Right lobe of liver (tissue), 6 donors: ENCODE results near the gene DOCK3. TPM values are rescaled to one million over a fixed set of nuclear protein-coding genes. Genes with fewer than 3 reads are reported as not detected.
"Not testable (repeated sequence)": the region's sequence is repeated elsewhere in the genome, so short reads cannot be mapped to it uniquely, and the experiment has no call there.

ENCODE experiments used
- ATAC-seq, 4 donors: fragments of 200-7000 bp; cut with Tn5 transposase; one replicate each; pipeline ENCODE4 v1.9.1; 2020; ENCODE audit warnings: mild to moderate bottlenecking in 4 of 4, moderate library complexity in 4 of 4
- DNase-seq, 3 donors: peaks; one replicate each; pipeline ENCODE4 v3.0.0-alpha.2; 2020
- H3K27ac ChIP-seq, 3 donors: fragments of 200-600 bp; one replicate each; pipeline ENCODE4 v1.8.0; 2022
- H3K27me3 ChIP-seq, 2 donors: fragments of 200-600 bp; one replicate each; pipeline ENCODE4 v1.8.0; 2022
- H3K36me3 ChIP-seq, 4 donors: fragments of 200-600 bp; sonication (generic) in 1 of 4; one replicate each; pipeline versions ENCODE4 v1.5.1 to v1.8.0; 2017 to 2022; ENCODE audit warnings: control low read depth in 1 of 4
- H3K4me1 ChIP-seq, 4 donors: fragments of 200-600 bp; sonication (generic) in 1 of 4; one replicate each; pipeline versions ENCODE4 v1.5.1 to v1.8.0; 2017 to 2022; ENCODE audit warnings: control low read depth in 1 of 4
- H3K4me3 ChIP-seq, 3 donors: fragments of 200-600 bp; one replicate each; pipeline ENCODE4 v1.8.0; 2022
- H3K9me3 ChIP-seq, 4 donors: fragments of 200-600 bp; sonication (generic) in 1 of 4; one replicate each; pipeline versions ENCODE4 v1.5.1 to v1.8.0; 2017 to 2022; ENCODE audit warnings: control low read depth in 1 of 4
- CTCF ChIP-seq, 4 donors: fragments of 200-600 bp in 3 of 4; fragments of 450-650 bp in 1 of 4; IDR thresholded peaks; one replicate each; pipeline versions ENCODE4 v1.5.1 to v1.8.0; 2016 to 2022; ENCODE audit warnings: antibody characterized with exemption in 4 of 4, mild to moderate bottlenecking in 2 of 4
- POLR2A ChIP-seq: fragments of 450-650 bp; IDR thresholded peaks from one replicate; pipeline ENCODE4 v1.6.1; 2017; ENCODE audit warnings: antibody characterized with exemption, mild to moderate bottlenecking
- WGBS: methylation state at CpG from one replicate; pipeline ENCODE4 v1.1.6; 2018; ENCODE audit warnings: low coverage, low lambda C conversion rate; ENCODE audit not compliant: insufficient coverage; ENCODE audit errors: missing lambda C conversion rate; 5-methylcytosine and 5-hydroxymethylcytosine counted together
- intact Hi-C, 2 donors: fragments of 100-400 bp; cut with DNase I; formaldehyde crosslinking; loops; one replicate each; pipeline versions ENCODE4 v1.11.2 to v1.14.1; 2022
- total RNA-seq, 6 experiments: library from RNA; depleted of rRNA in 2 of 6; stranded (reverse); fragments of >200 nt in 2 of 6; fragmentation: NEBNext Ultra II Directional in 3 of 6; extraction: Animal tissue kit (Norgen Biotek cat#: 25700) in 3 of 6; gene quantifications; one replicate each; pipeline versions ENCODE4 v1.1.0 to v1.2.4, GENCODE V29; 2016 to 2023
- donor health status: DM: no; HTN: yes; CAD: no.
- donor health status: DM: no; HTN: no; CAD: no.
- donor health status: DM: no; HTN: no; CAD: no.
- donor health status: DM: no; HTN: yes; CAD: no.
- donor health status: DM: no; HTN: yes; CAD: no.

Gene DOCK3
- total RNA-seq, 6 experiments from 2014 or later = 0.04 to 0.06 (median 0.06) TPM; not detected in 3

GRCh38 chr3:51360806-51361205 lies 686.1 kb downstream of the DOCK3 start:
- no peaks in the 10 kb centered on the region for H3K4me1 ChIP-seq
- TF ChIP-seq CTCF (IDR thresholded peaks at IDR 0.05) = no peak
- TF ChIP-seq POLR2A = no peak
- H3K9me3 ChIP-seq = no peaks in the 10 kb centered on the region
- no peaks in the 10 kb centered on the region for H3K27me3 ChIP-seq
- H3K4me3 ChIP-seq = no peak overlapping the region
- ATAC-seq = no peak
- WGBS = 63% methylated on average over 1 of the region's 3 CpGs
- no peak for DNase-seq
- H3K36me3 ChIP-seq = no peaks in the 10 kb centered on the region
- no peak overlapping the region for H3K27ac ChIP-seq
- intact Hi-C loops = no loop called here

GRCh38 chr3:51361746-51362145 lies 687.0 kb downstream of the DOCK3 start:
- intact Hi-C loops = no loop called here

GRCh38 chr3:51362476-51362875 lies 687.7 kb downstream of the DOCK3 start:
- 76% methylated on average over 8 of the region's 9 CpGs for WGBS
- Histone ChIP-seq H3K4me1 (no peaks in the 10 kb centered on the region), H3K9me3 (no peaks in the 10 kb centered on the region), H3K27ac (no peak overlapping the region), H3K4me3 (no peak overlapping the region), H3K36me3 (no peaks in the 10 kb centered on the region), H3K27me3 (no peaks in the 10 kb centered on the region)
- intact Hi-C loops = no loop called here
- TF ChIP-seq CTCF (IDR thresholded peaks at IDR 0.05) = no peak
- TF ChIP-seq POLR2A = no peak
- no peak for ATAC-seq
- no peak for DNase-seq

More at GRCh38 chr3:51361746-51362145, 687.0 kb downstream of the DOCK3 start:
- no peaks in the 10 kb centered on the region for H3K4me1 ChIP-seq
- no CpG with 5 or more reads among the region's 6 CpGs for WGBS
- H3K36me3 ChIP-seq = no peaks in the 10 kb centered on the region
- H3K27ac ChIP-seq = no peak overlapping the region
- H3K9me3 ChIP-seq = no peaks in the 10 kb centered on the region
- ATAC-seq = no peak
- H3K27me3 ChIP-seq = no peaks in the 10 kb centered on the region
- H3K4me3 ChIP-seq = no peak overlapping the region
- DNase-seq = no peak
- TF ChIP-seq POLR2A (no peak), CTCF (IDR thresholded peaks at IDR 0.05) (no peak)

GRCh38 chr3:51368276-51368675 lies 693.5 kb downstream of the DOCK3 start:
- DNase-seq, H3K4me1 ChIP-seq, intact Hi-C loops, H3K9me3 ChIP-seq, H3K36me3 ChIP-seq, H3K27ac ChIP-seq, H3K27me3 ChIP-seq, H3K4me3 ChIP-seq, ATAC-seq: not testable (repeated sequence)
- WGBS = no CpG with 5 or more reads among the region's 8 CpGs

- H3K4me3 ChIP-seq = no peak overlapping the region
- H3K36me3 ChIP-seq = no peaks in the 10 kb centered on the region
- H3K27me3 ChIP-seq = no peaks in the 10 kb centered on the region
- intact Hi-C loops = loop anchor here in 1 of 2 donors (10.0 kb wide), 2 partner anchors 407 to 747 kb away; no protein-coding TSS in a partner anchor
- DNase-seq = peak in 1 of 3 donors; percentile 61
- no peak overlapping the region for H3K27ac ChIP-seq
- peak; percentile 67 to 85 (median 78) for ATAC-seq
- WGBS = 17% methylated on average over 4 of the region's 4 CpGs
- H3K4me1 ChIP-seq = peaks cover 0 to 11% (median 0%) of the 10 kb centered on the region in 4 donors
- no peaks in the 10 kb centered on the region for H3K9me3 ChIP-seq
- TF ChIP-seq CTCF (IDR thresholded peaks at IDR 0.05) = peak; percentile 63 to 74 (median 70)
- no peak for TF ChIP-seq POLR2A
Observed at GRCh38 chr3:51371943-51372557, 697.3 kb downstream of the DOCK3 start.
